ENCODE measurements around the gene EXOC2.

The EXOC2 gene

GRCh38 chr6:447381-448165, 245.4 kb downstream of the EXOC2 start:
- DNase-seq (ENCODE audit: low read depth, low spot score): no peak

GRCh38 chr6:446418-447366, 246.2 kb downstream of the EXOC2 start:
- no peak for DNase-seq (ENCODE audit: low read depth, low spot score)

DNA sequence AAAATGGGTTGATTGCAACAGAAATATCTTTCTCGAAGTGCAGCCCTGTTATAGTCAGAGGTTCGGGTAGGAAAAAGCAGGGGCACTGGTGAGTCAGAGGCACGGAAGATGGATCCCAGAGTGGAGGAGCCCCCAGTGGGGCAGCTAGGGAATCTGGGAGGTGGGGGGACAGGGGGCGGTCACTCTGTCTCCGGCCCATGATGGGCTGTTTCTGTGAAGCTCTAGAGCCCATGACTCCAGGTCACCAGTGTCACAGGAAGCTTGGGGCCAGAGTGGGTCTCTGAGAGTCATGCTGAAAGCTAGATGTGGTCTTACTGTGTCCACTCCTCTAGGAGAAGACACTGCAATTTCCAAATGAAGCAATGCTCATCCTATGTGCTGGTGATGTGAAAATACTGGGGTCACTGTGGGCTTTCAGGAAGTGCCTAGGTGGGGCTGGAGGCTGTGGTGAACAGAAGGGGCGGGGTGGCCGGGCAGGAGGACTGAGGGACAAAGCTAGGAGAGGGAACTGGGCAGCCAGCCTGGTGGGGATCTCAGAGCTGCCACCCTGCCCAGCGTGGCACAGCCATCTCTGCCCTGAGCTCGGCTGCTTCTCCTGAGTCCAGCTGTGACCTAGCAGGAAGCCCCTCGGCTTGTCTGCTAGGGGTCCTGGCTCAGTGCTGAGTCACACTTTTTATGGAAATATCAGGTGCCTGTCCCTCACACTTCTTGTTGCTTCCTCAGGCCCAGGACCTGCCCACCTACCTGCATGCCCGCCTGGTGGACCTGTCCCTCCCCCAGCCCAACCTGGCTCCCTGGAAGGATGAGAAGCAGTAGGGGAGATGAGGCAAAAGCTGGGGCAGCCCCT, 247.1 kb downstream of the EXOC2 start:
- DNase-seq (ENCODE audit: low read depth, low spot score): no peak

DNA sequence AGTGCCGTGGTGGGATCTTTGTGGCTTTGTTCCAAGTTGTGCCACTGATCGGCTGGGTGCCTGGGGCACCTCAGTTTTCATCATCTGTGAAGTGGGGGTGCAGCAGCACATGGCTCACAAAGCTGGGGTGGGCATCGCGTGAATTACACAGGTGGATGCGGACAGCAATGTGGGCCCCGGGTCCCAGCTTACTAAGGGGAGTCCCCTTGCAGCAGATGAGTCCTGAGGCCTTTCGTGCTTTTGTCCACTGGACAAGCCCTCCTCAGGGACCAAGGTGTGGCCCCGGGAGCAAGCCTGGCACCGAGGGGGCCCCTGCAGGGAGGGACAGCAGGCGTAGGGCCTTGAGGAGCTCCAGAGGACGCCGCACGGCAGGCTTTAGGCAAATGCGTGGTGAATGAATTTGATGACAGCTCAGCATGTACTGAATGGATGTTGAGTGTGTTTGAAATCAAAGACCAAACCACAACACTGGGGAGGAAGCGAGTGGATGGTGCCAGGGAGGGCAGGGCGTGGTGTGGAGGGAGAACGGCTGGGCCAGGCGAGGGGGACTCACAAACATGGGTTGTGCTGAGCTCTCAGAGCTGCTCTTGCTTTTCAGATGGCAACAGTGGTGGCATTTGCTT, 248.2 kb downstream of the EXOC2 start:
- no peak for DNase-seq (ENCODE audit: low read depth, low spot score)

- no peak for DNase-seq (ENCODE audit: low read depth, low spot score)
Measured at GRCh38 chr6:443621-444159, 249.2 kb downstream of the EXOC2 start.

- DNase-seq (ENCODE audit: low read depth, low spot score): no peak
Measured at GRCh38 chr6:441126-441920, 251.6 kb downstream of the EXOC2 start.

DNA sequence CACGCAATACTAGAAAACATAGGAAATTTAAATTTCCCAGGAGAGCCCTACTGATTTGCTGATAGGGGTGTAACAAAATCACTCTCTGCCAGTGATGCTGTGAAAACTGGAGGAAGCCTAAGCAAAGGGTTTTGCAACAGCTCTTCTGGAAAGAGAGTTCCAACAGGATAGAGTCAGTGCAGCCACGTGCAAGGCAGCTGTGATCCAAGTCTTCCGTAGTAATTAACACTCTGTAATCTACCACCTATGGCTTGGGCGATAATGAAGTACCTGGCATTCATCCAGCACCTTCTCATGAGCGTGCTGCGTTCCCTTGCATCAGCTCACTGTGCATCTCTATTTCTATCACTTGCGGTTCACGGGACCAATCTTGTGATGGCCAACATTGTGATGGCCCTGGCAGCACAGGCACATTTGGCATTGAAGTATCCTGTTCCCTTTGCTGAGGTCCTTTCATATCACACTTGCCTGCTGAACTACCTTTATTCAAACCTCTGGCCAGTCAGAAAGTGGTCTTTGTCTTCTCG, 253.2 kb downstream of the EXOC2 start:
- DNase-seq (ENCODE audit: low read depth, low spot score): no peak

- no peak for DNase-seq (ENCODE audit: low read depth, low spot score)
Measured at GRCh38 chr6:438634-439170, 254.2 kb downstream of the EXOC2 start.

DNA sequence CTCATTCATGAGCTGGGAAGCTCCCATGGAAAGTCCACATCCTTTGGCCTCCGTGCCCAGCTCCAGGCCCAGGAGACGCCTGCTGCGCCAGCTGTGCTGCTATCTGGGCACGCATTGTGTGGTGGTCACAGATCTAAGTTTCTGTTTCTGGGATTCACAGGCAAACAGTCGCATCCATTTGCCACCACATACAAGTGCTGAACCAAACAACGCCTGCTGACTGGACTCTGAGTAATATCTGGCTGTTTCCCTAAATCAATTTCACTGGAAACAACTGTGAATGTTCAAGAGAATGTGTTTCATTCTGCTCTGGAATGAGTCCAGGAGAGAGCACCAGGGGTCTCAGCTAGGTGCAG, 255.9 kb downstream of the EXOC2 start:
- DNase-seq (ENCODE audit: low read depth, low spot score): no peak

GRCh38 chr6:436308-437036, 256.5 kb downstream of the EXOC2 start:
- no peak for DNase-seq (ENCODE audit: low read depth, low spot score)

- no peak for DNase-seq (ENCODE audit: low read depth, low spot score)
Measured at GRCh38 chr6:435441-436307, 257.3 kb downstream of the EXOC2 start.
